Gastroesophageal sphincter (tissue), 4 donors: ENCODE data around the gene GALNT9. TPM values are rescaled to one million over a fixed set of nuclear protein-coding genes. Genes with fewer than 3 reads are reported as not detected.

ENCODE experiments used
- ATAC-seq: fragments of 150-250 bp; one replicate; pipeline ENCODE4 v1.9.1; 2016; ENCODE audit warnings: mild to moderate bottlenecking, moderate library complexity
- H3K27ac ChIP-seq, 4 donors: fragments of 200-600 bp; sonication (generic) in 3 of 4; 1 replicate in 3 of 4; 2 replicates in 1 of 4; pipeline ENCODE4 v1.5.1; 2016 to 2019
- H3K27me3 ChIP-seq: fragments of 200-600 bp; sonication (generic); one replicate; pipeline ENCODE4 v1.5.1; 2019
- H3K36me3 ChIP-seq, 2 donors: fragments of 200-600 bp; sonication (generic); one replicate each; pipeline ENCODE4 v1.5.1; 2019; ENCODE audit warnings: control low read depth in 1 of 2
- H3K4me1 ChIP-seq, 3 donors: fragments of 200-600 bp; sonication (generic); 1 replicate in 2 of 3; 2 replicates in 1 of 3; pipeline ENCODE4 v1.5.1; 2016 to 2019; ENCODE audit warnings: control low read depth in 2 of 3
- H3K4me3 ChIP-seq, 2 donors: fragments of 200-600 bp; sonication (generic); one replicate each; pipeline ENCODE4 v1.5.1; 2019; ENCODE audit warnings: mild to moderate bottlenecking in 1 of 2, moderate library complexity in 1 of 2
- H3K9me3 ChIP-seq, 3 donors: fragments of 200-600 bp; sonication (generic); one replicate each; pipeline ENCODE4 v1.5.1; 2017 to 2019; ENCODE audit warnings: control low read depth in 2 of 3
- EP300 ChIP-seq: sonication (generic); formaldehyde crosslinking; IDR thresholded peaks from one replicate; pipeline ENCODE4 v1.6.1; 2017; ENCODE audit warnings: antibody characterized with exemption, mild to moderate bottlenecking
- POLR2A ChIP-seq, 2 donors: fragments of 450-650 bp; IDR thresholded peaks; one replicate each; pipeline ENCODE4 v1.6.1; 2017; ENCODE audit warnings: antibody characterized with exemption in 2 of 2, mild to moderate bottlenecking in 2 of 2, moderate library complexity in 1 of 2
- POLR2AphosphoS5 ChIP-seq: sonication (generic); formaldehyde crosslinking; IDR thresholded peaks from one replicate; pipeline ENCODE4 v1.6.1; 2017; ENCODE audit warnings: antibody characterized with exemption
- WGBS, 2 donors: methylation state at CpG; one replicate each; pipeline ENCODE4 v1.1.5; 2018; ENCODE audit warnings: low coverage in 1 of 2; 5-methylcytosine and 5-hydroxymethylcytosine counted together
- total RNA-seq, 4 donors: library from RNA; depleted of rRNA; stranded (reverse); fragments of >200 nt; gene quantifications; one replicate each; pipeline ENCODE4 v1.1.0, GENCODE V29; 2016
- TF ChIP-seq, protein P1 (sequence below), 4 experiments: fragments of 200-600 bp in 2 of 4; fragments of 450-650 bp in 2 of 4; sonication (generic) in 1 of 4; IDR thresholded peaks; one replicate each; pipeline ENCODE4 v1.5.1; 2017 to 2019; ENCODE audit warnings: antibody characterized with exemption in 4 of 4, mild to moderate bottlenecking in 2 of 4, moderate library complexity in 2 of 4

The GALNT9 gene
- total RNA-seq, 4 donors from 2014 or later = 2.0 TPM; not detected in 3

DNA sequence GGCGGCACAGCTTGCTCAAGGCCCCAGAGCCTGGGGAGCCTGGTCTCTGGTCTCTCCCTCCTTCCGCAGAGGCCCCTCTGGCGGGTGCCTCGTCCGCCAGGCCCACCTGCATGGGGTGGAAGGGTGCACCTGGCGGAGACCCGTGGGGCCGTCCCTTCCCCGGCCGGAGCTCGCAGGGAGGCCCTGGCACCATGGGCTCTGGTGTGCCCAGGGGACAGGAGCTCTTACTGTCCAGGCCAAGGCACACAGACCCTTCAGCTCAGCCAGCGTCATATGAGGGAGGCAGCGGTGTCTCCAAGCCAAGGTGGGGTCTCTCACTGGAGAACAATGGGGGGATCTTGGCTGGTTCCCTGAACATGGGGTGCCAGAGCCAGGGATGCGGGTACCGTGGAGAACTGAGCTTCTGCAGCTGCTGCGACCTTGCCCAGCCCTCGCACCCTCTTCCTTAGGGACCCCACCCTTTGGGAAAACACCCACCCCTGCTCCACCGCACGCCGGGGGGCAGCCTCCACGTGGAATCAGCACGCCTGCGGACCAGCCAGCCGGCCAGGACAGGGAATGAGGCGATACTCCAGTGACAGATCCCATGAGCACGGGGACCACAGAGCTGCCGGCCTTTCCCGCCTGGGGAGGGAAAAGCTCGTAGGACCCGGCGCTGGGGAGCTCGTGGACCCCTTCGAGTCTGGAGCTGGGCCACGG lies 25.7 kb upstream of the GALNT9 start:
- TF ChIP-seq, protein P1, sequence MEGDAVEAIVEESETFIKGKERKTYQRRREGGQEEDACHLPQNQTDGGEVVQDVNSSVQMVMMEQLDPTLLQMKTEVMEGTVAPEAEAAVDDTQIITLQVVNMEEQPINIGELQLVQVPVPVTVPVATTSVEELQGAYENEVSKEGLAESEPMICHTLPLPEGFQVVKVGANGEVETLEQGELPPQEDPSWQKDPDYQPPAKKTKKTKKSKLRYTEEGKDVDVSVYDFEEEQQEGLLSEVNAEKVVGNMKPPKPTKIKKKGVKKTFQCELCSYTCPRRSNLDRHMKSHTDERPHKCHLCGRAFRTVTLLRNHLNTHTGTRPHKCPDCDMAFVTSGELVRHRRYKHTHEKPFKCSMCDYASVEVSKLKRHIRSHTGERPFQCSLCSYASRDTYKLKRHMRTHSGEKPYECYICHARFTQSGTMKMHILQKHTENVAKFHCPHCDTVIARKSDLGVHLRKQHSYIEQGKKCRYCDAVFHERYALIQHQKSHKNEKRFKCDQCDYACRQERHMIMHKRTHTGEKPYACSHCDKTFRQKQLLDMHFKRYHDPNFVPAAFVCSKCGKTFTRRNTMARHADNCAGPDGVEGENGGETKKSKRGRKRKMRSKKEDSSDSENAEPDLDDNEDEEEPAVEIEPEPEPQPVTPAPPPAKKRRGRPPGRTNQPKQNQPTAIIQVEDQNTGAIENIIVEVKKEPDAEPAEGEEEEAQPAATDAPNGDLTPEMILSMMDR (IDR thresholded peaks at IDR 0.05) = no peak
- TF ChIP-seq EP300 (no peak), POLR2AphosphoS5 (no peak), POLR2A (IDR thresholded peaks at IDR 0.05) (no peak)
- H3K27ac ChIP-seq = no peak overlapping the region
- H3K4me3 ChIP-seq = no peak overlapping the region
- no peaks in the 10 kb centered on the region for H3K36me3 ChIP-seq
- H3K27me3 ChIP-seq = peaks cover 78% of the 10 kb centered on the region
- peaks cover 0 to 5% (median 0%) of the 10 kb centered on the region in 3 donors for H3K9me3 ChIP-seq
- 80% methylated on average over 1 of the region's 34 CpGs; no CpG with 5 or more reads in 1 of the 2 donors for WGBS, 2 donors
- ATAC-seq = no peak
- H3K4me1 ChIP-seq = no peaks in the 10 kb centered on the region

GRCh38 chr12:132354211-132354981 lies 25.0 kb upstream of the GALNT9 start:
- peaks cover 78% of the 10 kb centered on the region for H3K27me3 ChIP-seq

DNA sequence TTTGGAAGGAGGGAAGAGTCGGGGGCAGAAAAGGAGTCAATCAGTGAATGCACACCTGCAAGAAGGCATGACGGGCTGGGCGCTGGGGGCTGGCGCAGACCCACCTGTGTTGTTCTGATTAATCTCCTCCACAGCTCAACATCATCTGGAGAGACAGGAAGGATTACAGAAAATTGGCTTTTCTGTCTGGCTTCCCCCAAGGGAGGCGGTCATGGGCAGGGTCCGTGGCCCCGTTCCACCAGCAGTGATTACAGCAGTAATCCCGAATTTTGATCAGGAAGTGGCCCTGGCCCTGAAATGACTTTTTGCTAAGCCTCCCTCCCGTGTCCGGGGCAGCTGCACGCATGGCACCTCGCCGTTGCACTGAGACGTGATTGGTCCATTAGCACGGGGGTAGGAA lies 24.4 kb upstream of the GALNT9 start:
- H3K4me3 ChIP-seq = no peak overlapping the region
- ATAC-seq = no peak
- WGBS, 2 donors = 65 to 77% methylated on average over 4 to 5 of the region's 15 CpGs
- H3K4me1 ChIP-seq = no peaks in the 10 kb centered on the region
- peaks cover 79% of the 10 kb centered on the region for H3K27me3 ChIP-seq
- no peaks in the 10 kb centered on the region for H3K36me3 ChIP-seq
- H3K9me3 ChIP-seq = peaks cover 0 to 5% (median 0%) of the 10 kb centered on the region in 3 donors
- no peak for TF ChIP-seq POLR2AphosphoS5
- no peak for TF ChIP-seq EP300
- no peak for TF ChIP-seq POLR2A (IDR thresholded peaks at IDR 0.05)
- TF ChIP-seq, protein P1 (IDR thresholded peaks at IDR 0.05) = no peak
- H3K27ac ChIP-seq = no peak overlapping the region

More at GRCh38 chr12:132354211-132354981, 25.0 kb upstream of the GALNT9 start:
- Histone ChIP-seq H3K9me3 (peaks cover 0 to 5% (median 0%) of the 10 kb centered on the region in 3 donors), H3K4me1 (no peaks in the 10 kb centered on the region), H3K4me3 (no peak overlapping the region), H3K36me3 (no peaks in the 10 kb centered on the region), H3K27ac (no peak overlapping the region)
- WGBS, 2 donors = no CpG with 5 or more reads among the region's 43 CpGs
- TF ChIP-seq EP300 = no peak
- no peak for TF ChIP-seq POLR2AphosphoS5
- TF ChIP-seq POLR2A (IDR thresholded peaks at IDR 0.05) = no peak
- TF ChIP-seq, protein P1 (IDR thresholded peaks at IDR 0.05) = no peak
- ATAC-seq = no peak

DNA sequence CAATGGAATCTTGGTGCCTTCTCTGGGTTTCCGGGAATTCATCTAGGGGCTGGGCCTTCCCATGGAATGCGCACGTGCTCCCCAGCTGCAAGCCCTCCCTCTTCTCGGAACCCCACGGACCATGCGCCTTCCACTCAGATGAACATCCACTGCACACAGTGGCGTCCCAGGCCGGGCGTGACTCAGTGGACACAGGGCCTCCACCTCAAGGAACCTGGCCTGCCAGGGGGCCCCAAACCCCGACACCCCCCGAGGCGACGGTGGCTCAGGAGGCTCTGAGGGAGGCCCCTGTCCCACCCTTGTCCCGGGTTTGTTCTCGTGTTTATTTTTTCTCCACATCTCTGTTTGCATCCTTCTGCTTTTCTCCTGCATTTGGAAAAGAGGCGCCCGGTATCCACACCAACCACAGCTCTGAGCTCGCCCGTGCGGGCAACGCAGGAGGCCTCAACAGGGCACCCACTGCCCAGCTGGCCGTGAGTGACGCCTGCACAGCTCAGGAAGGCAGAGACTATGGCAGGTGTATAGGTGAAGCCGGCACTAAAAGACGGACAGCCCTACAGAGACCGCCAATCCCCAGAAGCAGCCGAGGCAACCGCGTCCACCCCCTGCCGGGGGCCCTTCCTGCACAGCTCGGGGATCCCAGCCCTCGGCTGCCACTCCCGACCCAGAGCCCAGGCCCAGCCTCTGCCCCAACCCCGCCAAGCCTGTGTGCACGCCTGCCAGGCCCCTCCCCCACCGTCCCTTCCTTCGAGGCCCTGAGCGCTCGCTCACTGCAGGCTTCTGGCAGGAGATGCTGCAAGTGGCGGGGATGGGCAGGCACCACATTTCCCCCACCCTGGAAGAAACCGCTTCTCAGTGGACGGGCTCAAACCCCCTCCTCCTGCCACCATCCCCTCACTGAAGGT lies 23.8 kb upstream of the GALNT9 start:
- no peak for TF ChIP-seq POLR2AphosphoS5
- TF ChIP-seq POLR2A (IDR thresholded peaks at IDR 0.05) = no peak
- peaks cover 84% of the 10 kb centered on the region for H3K27me3 ChIP-seq
- no peak for ATAC-seq
- H3K4me1 ChIP-seq = no peaks in the 10 kb centered on the region
- 0 to 60% methylated on average over 1 to 3 of the region's 42 CpGs for WGBS, 2 donors
- H3K27ac ChIP-seq = no peak overlapping the region
- no peak overlapping the region for H3K4me3 ChIP-seq
- no peaks in the 10 kb centered on the region for H3K36me3 ChIP-seq
- peaks cover 0 to 5% (median 0%) of the 10 kb centered on the region in 3 donors for H3K9me3 ChIP-seq
